Activated CD4-positive, alpha-beta T cell treated with anti-CD3 and anti-CD28 coated beads for 36 hours (primary cell): Measurements from ENCODE around the gene LDHB. TPM values are rescaled to one million over a fixed set of nuclear protein-coding genes. Genes with fewer than 3 reads are reported as not detected.

Source experiments
- ATAC-seq: fragments of 200-7000 bp; cut with Tn5 transposase; one replicate; pipeline ENCODE4 v1.10.0; 2021; ENCODE audit warnings: mild to moderate bottlenecking, moderate library complexity
- CTCF ChIA-PET: fragments of 350-600 bp; sonication (Branson Sonifier 250); formaldehyde crosslinking; loops from one replicate; lab custom pipeline; 2021; ENCODE audit warnings: antibody characterized with exemption; lab: Charles Lee
- POLR2A ChIA-PET: fragments of 350-600 bp; sonication (Branson Sonifier 250); formaldehyde crosslinking; loops from one replicate; lab custom pipeline; 2021; ENCODE audit warnings: antibody characterized with exemption, inconsistent platforms; lab: Charles Lee
- DNase-seq: peaks from one replicate; pipeline ENCODE4 v3.0.0-alpha.2; 2020
- H3K27ac Mint-ChIP-seq: one replicate; pipeline ENCODE4 v1.8.0; 2021; ENCODE audit warnings: mixed read lengths
- H3K27me3 Mint-ChIP-seq: one replicate; pipeline ENCODE4 v1.8.0; 2021; ENCODE audit warnings: mixed read lengths
- H3K36me3 Mint-ChIP-seq: one replicate; pipeline ENCODE4 v1.8.0; 2021; ENCODE audit warnings: low read depth, mixed read lengths
- H3K4me1 Mint-ChIP-seq: one replicate; pipeline ENCODE4 v1.8.0; 2021; ENCODE audit warnings: mixed read lengths
- H3K4me3 Mint-ChIP-seq: one replicate; pipeline ENCODE4 v1.8.0; 2021; ENCODE audit warnings: mild to moderate bottlenecking, moderate library complexity, mixed read lengths
- H3K9me3 Mint-ChIP-seq: one replicate; pipeline ENCODE4 v1.8.0; 2021; ENCODE audit warnings: low read depth, mixed read lengths
- intact Hi-C, 2 experiments: fragments of 100-400 bp; cut with DNase I in 1 of 2; cut with micrococcal nuclease in 1 of 2; formaldehyde crosslinking; loops; one replicate each; pipeline versions ENCODE4 v1.14.2 to v1.15.1; 2022 to 2024; cut with DNase I, micrococcal nuclease
- total RNA-seq, 2 experiments: library from RNA; stranded (reverse); gene quantifications; one replicate each; pipeline ENCODE4 v1.2.3, GENCODE V29; 2021

Gene LDHB
- total RNA-seq, 2 experiments from 2014 or later, result 918 to 1,852 TPM

DNA sequence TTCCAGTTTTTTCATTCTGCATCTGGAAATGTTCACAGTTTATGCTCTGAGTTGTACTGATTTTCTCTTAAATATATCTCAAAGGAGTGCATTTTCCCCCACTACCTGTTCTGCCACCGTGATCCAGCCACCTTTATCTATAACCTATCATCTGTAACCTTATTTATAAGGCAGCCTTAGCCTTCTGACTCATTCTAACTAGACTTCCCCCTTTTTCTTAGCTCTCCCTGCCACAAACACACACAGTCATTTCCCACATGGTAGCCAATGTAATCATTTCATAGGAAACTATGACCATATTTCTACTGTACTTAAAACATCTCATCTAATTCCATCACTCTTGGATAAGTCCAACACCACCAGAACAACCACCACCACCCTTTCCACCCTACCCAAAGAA lies 42.2 kb downstream of the LDHB start:
- peaks cover 13% of the 10 kb centered on the region for H3K36me3 Mint-ChIP-seq
- intact Hi-C loops, result loop anchor here (1.0 to 2.0 kb wide), 4 partner anchors 41 to 179 kb away; partner anchors contain the start of genes LDHB (in 2 of the 2) and PYROXD1 (in 1 of the 2)
- H3K4me1 Mint-ChIP-seq, result peaks cover 62% of the 10 kb centered on the region
- POLR2A ChIA-PET, result interaction anchor here (1.0 kb wide), 1 partner anchor 152 kb away, joined by 3 read pairs; no protein-coding TSS in a partner anchor
- H3K27ac Mint-ChIP-seq, result peak overlapping the region; percentile 80
- peak overlapping the region; percentile 1 for H3K4me3 Mint-ChIP-seq
- CTCF ChIA-PET, result no interaction called here
- DNase-seq (peak; percentile 25), ATAC-seq (peak; percentile 93)
- peaks cover 8% of the 10 kb centered on the region for H3K9me3 Mint-ChIP-seq
- no peaks in the 10 kb centered on the region for H3K27me3 Mint-ChIP-seq

DNA sequence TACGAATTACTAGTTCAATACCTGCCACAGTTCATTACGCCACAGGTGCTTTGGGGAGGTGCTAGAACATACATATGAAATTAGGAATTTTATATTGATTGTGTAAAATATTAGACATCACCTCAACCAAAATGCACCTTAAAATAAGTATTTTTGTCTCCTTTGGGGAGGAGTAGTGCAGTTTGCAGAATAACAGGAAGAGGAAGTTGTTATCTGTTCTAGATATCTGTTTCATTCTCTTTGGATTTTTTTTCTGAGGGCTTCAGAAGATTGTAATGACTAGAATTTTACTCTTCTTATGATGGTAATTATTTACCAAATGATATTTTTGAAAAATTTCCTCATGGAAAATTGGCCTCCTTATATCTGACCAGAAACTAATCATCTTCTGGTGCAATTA lies 43.1 kb downstream of the LDHB start:
- no peak for ATAC-seq
- intact Hi-C loops, result loop anchor here (2.0 kb wide), 3 partner anchors 42 to 178 kb away; partner anchors contain the start of genes LDHB (in 1 of the 2) and PYROXD1 (in 1 of the 2)
- ChIA-PET POLR2A (no interaction called here), CTCF (no interaction called here)
- peak overlapping the region; percentile 80 for H3K27ac Mint-ChIP-seq
- H3K4me1 Mint-ChIP-seq, result peaks cover 62% of the 10 kb centered on the region
- peaks cover 13% of the 10 kb centered on the region for H3K36me3 Mint-ChIP-seq
- no peaks in the 10 kb centered on the region for H3K27me3 Mint-ChIP-seq
- H3K9me3 Mint-ChIP-seq, result peaks cover 8% of the 10 kb centered on the region
- peak overlapping the region; percentile 1 for H3K4me3 Mint-ChIP-seq
- DNase-seq, result no peak

DNA sequence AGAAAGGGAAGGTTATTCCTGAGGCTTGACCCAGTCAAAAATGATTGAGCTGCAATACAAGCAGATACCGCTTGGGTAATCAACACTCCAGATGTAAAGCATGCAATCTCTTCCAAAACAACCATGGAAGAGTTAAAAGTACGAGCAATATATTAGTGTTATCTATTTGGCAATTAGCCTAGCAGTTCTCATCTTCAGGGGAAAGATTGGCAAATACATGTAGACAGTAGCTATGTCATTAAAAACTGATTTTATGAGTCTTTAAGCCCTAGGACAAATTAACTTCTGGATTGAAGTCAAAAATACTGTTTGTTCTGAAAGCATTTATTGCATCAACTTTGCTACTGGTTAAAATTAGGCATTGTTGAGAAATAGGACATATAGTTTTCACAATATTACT lies 43.7 kb downstream of the LDHB start:
- Mint-ChIP-seq H3K4me3 (no peak overlapping the region), H3K4me1 (peaks cover 59% of the 10 kb centered on the region), H3K27ac (no peak overlapping the region), H3K9me3 (peaks cover 8% of the 10 kb centered on the region), H3K36me3 (peaks cover 13% of the 10 kb centered on the region), H3K27me3 (no peaks in the 10 kb centered on the region)
- CTCF ChIA-PET, result no interaction called here
- intact Hi-C loops, result loop anchor here (2.0 kb wide), 3 partner anchors 43 to 177 kb away; partner anchors contain the start of genes LDHB (in 1 of the 2) and PYROXD1 (in 1 of the 2)
- ATAC-seq (no peak), DNase-seq (no peak)
- POLR2A ChIA-PET, result no interaction called here

DNA sequence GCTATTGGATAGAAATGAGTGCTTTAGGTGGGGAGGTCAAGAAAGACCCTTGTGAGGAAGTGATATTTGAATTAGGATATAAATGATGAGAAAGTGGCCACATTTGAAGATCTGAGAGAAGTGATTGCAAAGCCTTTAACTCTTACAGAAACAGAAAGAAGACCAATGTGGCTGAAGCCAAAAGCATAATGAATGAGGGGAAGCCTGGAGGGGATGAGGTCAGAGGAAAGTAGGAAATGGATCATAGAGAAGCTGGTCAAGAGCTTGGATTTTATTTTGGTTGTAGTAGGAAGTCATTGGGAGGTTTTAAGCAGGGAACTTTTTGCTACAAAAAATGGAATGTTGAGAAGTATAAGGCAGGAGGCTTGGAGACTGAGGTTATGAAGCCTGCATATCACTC lies 49.4 kb downstream of the LDHB start:
- DNase-seq, result no peak
- Mint-ChIP-seq H3K9me3 (no peaks in the 10 kb centered on the region), H3K27me3 (no peaks in the 10 kb centered on the region), H3K4me3 (no peak overlapping the region), H3K36me3 (peaks cover 1% of the 10 kb centered on the region), H3K27ac (no peak overlapping the region), H3K4me1 (peaks cover 10% of the 10 kb centered on the region)
- intact Hi-C loops, result loop anchor here in 1 of 2 experiments (10.0 kb wide), 1 partner anchor 427 kb away; no protein-coding TSS in a partner anchor
- POLR2A ChIA-PET, result no interaction called here
- no peak for ATAC-seq
- CTCF ChIA-PET, result interaction anchor here (2.6 kb wide), 1 partner anchor 72 kb away, joined by 15 read pairs; no protein-coding TSS in a partner anchor

DNA sequence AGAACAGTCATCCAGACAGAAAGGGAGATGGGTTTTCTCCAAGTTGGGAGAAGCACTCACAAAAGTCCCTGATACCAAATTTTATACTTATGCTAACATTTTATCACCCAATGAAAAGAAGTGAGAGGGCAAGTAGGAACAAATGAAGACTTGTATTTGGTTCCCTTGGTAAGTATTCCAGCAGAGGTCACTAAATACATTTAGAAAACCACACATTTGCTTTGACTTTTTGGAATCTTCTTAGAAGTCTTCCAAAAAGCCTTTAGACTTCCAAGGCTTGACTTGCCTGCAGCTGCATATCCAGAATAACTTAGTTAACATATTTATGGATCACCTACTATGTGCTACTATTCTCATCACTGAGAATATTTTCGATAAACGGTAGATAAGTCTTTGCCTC lies 49.9 kb downstream of the LDHB start:
- intact Hi-C loops, result loop anchor here (1.0 to 10.0 kb wide), 3 partner anchors 73 to 427 kb away; no protein-coding TSS in a partner anchor
- ChIA-PET CTCF (interaction anchor here (2.6 kb wide), 1 partner anchor 72 kb away, joined by 15 read pairs; no protein-coding TSS in a partner anchor), POLR2A (no interaction called here)
- Mint-ChIP-seq H3K4me3 (no peak overlapping the region), H3K27ac (no peak overlapping the region), H3K27me3 (no peaks in the 10 kb centered on the region), H3K9me3 (no peaks in the 10 kb centered on the region), H3K36me3 (peaks cover 1% of the 10 kb centered on the region), H3K4me1 (peaks cover 6% of the 10 kb centered on the region)
- DNase-seq (no peak), ATAC-seq (peak; percentile 51)

DNA sequence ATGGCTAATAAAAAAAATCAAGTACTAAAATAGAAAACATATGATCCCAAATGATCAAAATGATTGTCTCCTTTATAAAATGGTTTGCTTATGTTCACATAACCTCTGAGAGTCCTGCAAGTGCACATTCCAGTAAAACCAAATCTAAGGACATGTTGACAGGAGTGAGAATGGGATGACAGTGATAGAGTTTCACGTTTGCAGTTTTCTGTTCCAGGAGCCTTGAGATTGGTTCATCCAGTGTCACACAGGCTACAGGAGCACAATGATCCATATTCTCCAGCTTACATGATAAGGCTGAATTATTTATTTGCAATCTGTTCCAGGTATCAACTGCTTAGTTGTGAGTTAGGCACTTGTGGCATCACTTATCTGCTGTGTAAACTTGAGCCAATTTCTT lies 51.5 kb downstream of the LDHB start:
- H3K36me3 Mint-ChIP-seq, result peaks cover 1% of the 10 kb centered on the region
- ChIA-PET POLR2A (no interaction called here), CTCF (no interaction called here)
- no peak for ATAC-seq
- H3K9me3 Mint-ChIP-seq, result no peaks in the 10 kb centered on the region
- no peak overlapping the region for H3K4me3 Mint-ChIP-seq
- H3K27ac Mint-ChIP-seq, result no peak overlapping the region
- no peaks in the 10 kb centered on the region for H3K4me1 Mint-ChIP-seq
- H3K27me3 Mint-ChIP-seq, result no peaks in the 10 kb centered on the region
- intact Hi-C loops, result loop anchor here (2.0 to 10.0 kb wide), 2 partner anchors 75 to 429 kb away; no protein-coding TSS in a partner anchor
- no peak for DNase-seq

DNA sequence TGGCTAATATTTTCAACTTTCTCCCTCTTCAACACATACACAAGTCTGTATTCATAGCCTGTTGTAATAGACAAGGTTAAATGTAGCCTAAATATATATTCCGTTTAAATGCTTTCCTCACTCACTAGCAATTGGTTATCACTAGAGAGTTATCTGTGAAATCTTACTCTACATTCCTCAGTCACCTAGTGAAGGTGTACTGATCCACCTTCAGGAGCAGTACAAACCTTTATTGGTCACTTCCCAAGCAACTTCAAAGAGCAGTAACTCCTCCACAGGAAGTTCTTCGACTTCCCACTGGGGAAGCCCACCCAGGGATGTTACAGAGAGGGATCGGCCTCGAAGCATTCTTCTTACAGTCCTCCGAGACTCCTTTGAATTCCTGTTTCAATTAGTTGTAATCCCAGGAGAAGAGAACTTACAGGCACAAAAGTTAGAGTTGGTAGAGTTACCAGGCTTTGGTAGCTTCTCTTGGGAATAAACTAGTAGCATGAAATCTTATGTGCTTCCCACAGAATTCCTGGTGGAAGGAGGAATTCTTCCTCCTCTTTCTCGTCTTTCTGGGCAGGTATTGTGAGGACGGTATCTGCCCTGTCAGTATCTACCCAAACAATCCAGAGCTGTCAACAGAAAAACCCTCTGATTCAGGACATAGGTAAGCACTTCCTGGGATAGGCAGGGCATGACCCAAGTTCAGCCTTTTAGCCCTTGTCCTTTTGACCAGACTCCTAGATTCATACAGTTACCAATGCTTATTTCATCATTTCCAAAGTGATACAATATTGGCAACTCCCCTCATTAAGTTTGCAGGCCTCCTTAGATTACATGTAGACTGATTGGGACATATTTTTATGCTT lies 53.2 kb downstream of the LDHB start, which contains the start of gene GYS2:
Gene GYS2 (minus strand): TSS at position 603 of the 857 bp plus-strand sequence. CDS start 255 bp downstream, at position 348.
- Mint-ChIP-seq H3K36me3 (no peaks in the 10 kb centered on the region), H3K9me3 (no peaks in the 10 kb centered on the region), H3K4me1 (no peaks in the 10 kb centered on the region), H3K27me3 (no peaks in the 10 kb centered on the region), H3K4me3 (no peak within 1 kb of the TSS), H3K27ac (no peak within 1 kb of the TSS)
- ATAC-seq (no peak), DNase-seq (no peak)
- intact Hi-C loops, result loop anchor here in 1 of 2 experiments (10.0 kb wide), 1 partner anchor 430 kb away; no protein-coding TSS in a partner anchor
- POLR2A ChIA-PET, result no interaction called here
- CTCF ChIA-PET, result no interaction called here

DNA sequence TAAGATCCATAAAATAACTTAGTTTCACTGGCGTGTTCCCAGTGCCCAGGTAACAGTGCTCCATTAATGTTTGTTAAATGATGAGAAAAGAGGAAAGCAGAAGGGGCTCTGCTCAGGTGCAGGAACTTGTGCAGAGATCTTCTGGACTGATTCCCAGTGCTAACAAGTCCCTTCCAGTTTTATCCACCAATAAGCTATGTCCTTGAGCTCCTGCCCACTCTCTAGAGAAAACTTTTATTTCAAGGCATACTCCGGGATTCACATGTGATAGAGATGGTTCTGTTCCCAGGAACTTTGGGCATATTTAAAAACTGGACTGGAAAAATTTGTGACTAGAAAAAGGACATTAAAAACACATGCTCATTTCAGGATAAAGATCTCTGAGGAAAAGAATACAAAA lies 54.9 kb downstream of the LDHB start:
- Mint-ChIP-seq H3K27ac (no peak overlapping the region), H3K36me3 (no peaks in the 10 kb centered on the region), H3K27me3 (no peaks in the 10 kb centered on the region), H3K4me1 (no peaks in the 10 kb centered on the region), H3K4me3 (no peak overlapping the region), H3K9me3 (no peaks in the 10 kb centered on the region)
- ATAC-seq, result no peak
- no peak for DNase-seq
- CTCF ChIA-PET, result no interaction called here
- POLR2A ChIA-PET, result no interaction called here
- intact Hi-C loops, result loop anchor here in 1 of 2 experiments (10.0 kb wide), 1 partner anchor 432 kb away; no protein-coding TSS in a partner anchor

DNA sequence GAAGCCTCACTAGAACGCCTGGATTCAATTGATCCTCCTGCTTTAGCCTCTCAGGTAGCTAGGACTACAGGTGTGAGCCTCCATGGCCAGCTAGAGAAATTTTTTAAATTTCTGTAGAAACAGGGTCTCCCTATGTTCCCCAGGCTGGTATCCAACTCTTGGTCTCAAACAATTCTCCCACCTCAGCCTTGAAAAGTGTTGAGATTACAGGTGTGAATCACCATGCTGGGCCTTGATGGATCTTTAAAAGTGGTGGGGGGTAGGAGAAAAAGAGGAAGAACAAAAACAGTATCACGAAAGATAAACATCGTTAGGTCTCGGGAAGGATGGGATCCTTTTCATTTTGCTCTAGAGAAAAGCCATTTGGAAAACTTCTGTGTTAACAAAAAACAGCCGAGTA lies 57.4 kb downstream of the LDHB start:
- H3K36me3 Mint-ChIP-seq, result no peaks in the 10 kb centered on the region
- intact Hi-C loops, result loop anchor here in 1 of 2 experiments (10.0 kb wide), 1 partner anchor 435 kb away; no protein-coding TSS in a partner anchor
- DNase-seq (no peak), ATAC-seq (no peak)
- H3K9me3 Mint-ChIP-seq, result no peaks in the 10 kb centered on the region
- no peak overlapping the region for H3K27ac Mint-ChIP-seq
- no peak overlapping the region for H3K4me3 Mint-ChIP-seq
- no peaks in the 10 kb centered on the region for H3K27me3 Mint-ChIP-seq
- CTCF ChIA-PET, result interaction anchor here (1.2 kb wide), 1 partner anchor 39 kb away, joined by 3 read pairs; no protein-coding TSS in a partner anchor
- POLR2A ChIA-PET, result interaction anchor here (0.6 kb wide), 1 partner anchor 1015 kb away, joined by 3 read pairs; no protein-coding TSS in a partner anchor
- no peaks in the 10 kb centered on the region for H3K4me1 Mint-ChIP-seq

DNA sequence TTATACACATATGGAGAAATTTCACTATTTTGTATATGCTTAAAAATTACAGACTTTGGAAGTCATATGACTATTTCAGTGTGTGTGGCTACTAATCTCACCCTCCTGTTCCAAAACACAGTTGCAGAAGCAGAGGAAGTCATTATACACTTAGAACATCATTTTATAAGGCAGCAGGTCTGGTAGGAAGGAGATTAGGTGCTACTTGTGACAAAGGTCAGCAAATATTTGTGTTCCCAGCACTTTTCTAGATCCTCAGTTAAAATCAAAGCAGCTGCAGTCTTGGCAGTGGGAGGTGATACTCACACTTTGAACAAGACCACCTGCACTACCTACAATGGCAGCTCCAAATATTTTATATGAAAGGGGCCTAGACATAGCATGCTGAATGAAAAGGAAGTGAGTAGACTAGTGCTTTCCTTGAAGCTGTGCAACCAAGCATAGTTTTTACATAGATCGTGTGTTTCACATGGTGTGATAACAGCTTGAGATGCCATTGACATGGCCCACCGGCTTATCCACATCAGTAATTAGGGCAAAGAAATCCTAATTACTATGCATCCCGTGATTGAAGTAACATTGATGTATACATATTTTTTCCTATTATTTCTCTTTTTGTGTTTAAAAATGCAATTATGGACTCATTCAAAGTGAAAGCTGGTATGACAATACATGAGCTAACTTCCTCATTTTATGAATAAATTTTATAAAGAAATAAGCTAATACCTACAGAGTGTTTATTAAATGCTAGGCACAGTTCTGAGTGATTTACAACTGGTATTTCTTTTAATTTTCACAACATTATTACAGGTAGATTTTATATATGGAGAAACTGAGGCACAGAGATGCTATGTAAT lies 58.3 kb downstream of the LDHB start:
- ATAC-seq (no peak), DNase-seq (no peak)
- ChIA-PET POLR2A (interaction anchor here (0.6 kb wide), 1 partner anchor 1015 kb away, joined by 3 read pairs; no protein-coding TSS in a partner anchor), CTCF (interaction anchor here (1.2 kb wide), 1 partner anchor 38 kb away, joined by 3 read pairs; no protein-coding TSS in a partner anchor)
- no peak overlapping the region for H3K4me3 Mint-ChIP-seq
- no peaks in the 10 kb centered on the region for H3K27me3 Mint-ChIP-seq
- no peaks in the 10 kb centered on the region for H3K4me1 Mint-ChIP-seq
- H3K9me3 Mint-ChIP-seq, result no peaks in the 10 kb centered on the region
- no peak overlapping the region for H3K27ac Mint-ChIP-seq
- no peaks in the 10 kb centered on the region for H3K36me3 Mint-ChIP-seq
- intact Hi-C loops, result no loop called here
